GM19397 (cell line): ENCODE data around the gene TNF.
"Not testable (repeated sequence)": the region's sequence is repeated elsewhere in the genome, so short reads cannot be mapped to it uniquely, and the experiment has no call there.

Source experiments
- ATAC-seq: cut with Tn5 transposase; IDR thresholded peaks from one replicate; pipeline ENCODE4 v1.9.1; 2021; ENCODE audit warnings: mild to moderate bottlenecking, moderate library complexity; ENCODE audit not compliant: unreplicated experiment

TNF gene

GRCh38 chr6:31586599-31587281, 11.4 kb downstream of the TNF start:
- no peak for ATAC-seq

- ATAC-seq = no peak
Measured at GRCh38 chr6:31587791-31588777, 12.7 kb downstream of the TNF start.

GRCh38 chr6:31588871-31589650, 13.7 kb downstream of the TNF start:
- ATAC-seq = no peak

- ATAC-seq = not testable (repeated sequence)
Measured at GRCh38 chr6:31590691-31591090, 15.3 kb downstream of the TNF start.

- no peak for ATAC-seq
Measured at GRCh38 chr6:31592396-31592771, 17.0 kb downstream of the TNF start.

- no peak for ATAC-seq
Measured at GRCh38 chr6:31597006-31597405, 21.6 kb downstream of the TNF start.

- no peak for ATAC-seq
Measured at GRCh38 chr6:31607317-31607716, 32.0 kb downstream of the TNF start.

GRCh38 chr6:31609519-31610406, 34.4 kb downstream of the TNF start:
- ATAC-seq = no peak

- no peak for ATAC-seq
Measured at GRCh38 chr6:31610968-31611367, 35.6 kb downstream of the TNF start.

GRCh38 chr6:31614075-31614619, 38.8 kb downstream of the TNF start:
- ATAC-seq = no peak

GRCh38 chr6:31614684-31615578, 39.6 kb downstream of the TNF start, which contains the start of gene AIF1:
Gene AIF1, plus strand, starts transcription at chr6:31615234. Its CDS starts 96 bp downstream, at chr6:31615330.
- no peak for ATAC-seq

- no peak for ATAC-seq
Measured at GRCh38 chr6:31615748-31616147, 40.4 kb downstream of the TNF start.

GRCh38 chr6:31617010-31617409, 41.6 kb downstream of the TNF start:
- ATAC-seq = no peak

GRCh38 chr6:31619805-31620585, 44.6 kb downstream of the TNF start:
- peak; percentile 81 for ATAC-seq

- peak; percentile 62 for ATAC-seq
Measured at GRCh38 chr6:31620586-31621319, 45.4 kb downstream of the TNF start, which contains the start of gene PRRC2A. Gene PRRC2A, plus strand, starts transcription at chr6:31620715. Its CDS starts 2,075 bp downstream, at chr6:31622790.

- no peak for ATAC-seq
Measured at GRCh38 chr6:31621320-31621939, 46.1 kb downstream of the TNF start.

GRCh38 chr6:31621991-31622390, 46.6 kb downstream of the TNF start:
- ATAC-seq = no peak
